ENCODE measurements around the gene OR6X1.

DNA sequence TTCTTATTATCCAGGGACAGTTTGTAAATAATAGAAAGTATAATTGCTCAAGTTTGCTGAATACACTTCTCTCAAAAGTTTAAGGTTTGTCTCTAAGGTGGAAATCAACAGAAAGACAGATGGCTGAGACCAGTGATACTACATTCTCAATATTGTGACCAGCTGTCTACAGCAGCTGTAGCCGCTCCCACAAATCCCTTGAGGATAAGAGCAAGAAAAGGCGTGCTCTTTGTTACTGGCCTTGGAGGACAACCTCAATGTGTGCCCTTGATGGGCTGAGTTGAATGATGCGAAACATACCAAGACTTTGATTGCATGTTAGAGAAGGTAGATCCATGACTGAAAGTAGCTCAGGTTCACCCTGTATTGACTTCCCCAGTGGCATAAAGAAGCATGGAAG lies 45.7 kb upstream of the OR6X1 start:
- TF ChIP-seq, protein P1, sequence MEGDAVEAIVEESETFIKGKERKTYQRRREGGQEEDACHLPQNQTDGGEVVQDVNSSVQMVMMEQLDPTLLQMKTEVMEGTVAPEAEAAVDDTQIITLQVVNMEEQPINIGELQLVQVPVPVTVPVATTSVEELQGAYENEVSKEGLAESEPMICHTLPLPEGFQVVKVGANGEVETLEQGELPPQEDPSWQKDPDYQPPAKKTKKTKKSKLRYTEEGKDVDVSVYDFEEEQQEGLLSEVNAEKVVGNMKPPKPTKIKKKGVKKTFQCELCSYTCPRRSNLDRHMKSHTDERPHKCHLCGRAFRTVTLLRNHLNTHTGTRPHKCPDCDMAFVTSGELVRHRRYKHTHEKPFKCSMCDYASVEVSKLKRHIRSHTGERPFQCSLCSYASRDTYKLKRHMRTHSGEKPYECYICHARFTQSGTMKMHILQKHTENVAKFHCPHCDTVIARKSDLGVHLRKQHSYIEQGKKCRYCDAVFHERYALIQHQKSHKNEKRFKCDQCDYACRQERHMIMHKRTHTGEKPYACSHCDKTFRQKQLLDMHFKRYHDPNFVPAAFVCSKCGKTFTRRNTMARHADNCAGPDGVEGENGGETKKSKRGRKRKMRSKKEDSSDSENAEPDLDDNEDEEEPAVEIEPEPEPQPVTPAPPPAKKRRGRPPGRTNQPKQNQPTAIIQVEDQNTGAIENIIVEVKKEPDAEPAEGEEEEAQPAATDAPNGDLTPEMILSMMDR (IDR thresholded peaks at IDR 0.05): no peak
- no peak for TF ChIP-seq POLR2A (IDR thresholded peaks at IDR 0.05)
- TF ChIP-seq POLR2AphosphoS5 (IDR thresholded peaks at IDR 0.05): no peak

Measured in breast epithelium (tissue), 3 donors.